22Rv1 (cell line): ENCODE data around the gene PGM5.

Experiments used
- ZFX ChIP-seq: fragments of 450-650 bp; IDR thresholded peaks from 2 replicates; pipeline ENCODE4 v1.6.1; 2017; ENCODE audit warnings: antibody characterized with exemption, borderline replicate concordance
- TF ChIP-seq, protein P1 (sequence below): fragments of 450-650 bp; IDR thresholded peaks from 2 replicates; pipeline ENCODE4 v1.5.1; 2017; ENCODE audit warnings: mild to moderate bottlenecking

DNA sequence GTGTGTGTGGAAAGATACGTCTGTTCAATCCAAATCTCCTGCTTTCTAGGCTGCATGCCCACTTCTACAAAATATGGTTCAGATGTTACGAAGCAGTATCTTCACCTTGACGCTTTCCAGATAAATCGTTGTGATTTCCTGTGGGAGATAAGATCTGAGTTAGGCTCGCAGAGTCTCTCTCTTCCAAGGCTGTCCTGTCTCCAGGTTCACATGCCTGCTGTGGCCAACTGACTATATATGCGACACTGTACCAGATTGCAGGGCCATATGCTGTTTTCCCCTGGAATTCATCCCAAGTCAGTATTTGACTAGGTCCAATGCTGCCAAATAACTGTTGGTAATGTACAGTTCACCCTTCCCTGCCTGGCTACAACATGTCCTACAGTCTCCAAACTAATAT is 136.4 kb downstream of the PGM5 start:
- TF ChIP-seq, protein P1, sequence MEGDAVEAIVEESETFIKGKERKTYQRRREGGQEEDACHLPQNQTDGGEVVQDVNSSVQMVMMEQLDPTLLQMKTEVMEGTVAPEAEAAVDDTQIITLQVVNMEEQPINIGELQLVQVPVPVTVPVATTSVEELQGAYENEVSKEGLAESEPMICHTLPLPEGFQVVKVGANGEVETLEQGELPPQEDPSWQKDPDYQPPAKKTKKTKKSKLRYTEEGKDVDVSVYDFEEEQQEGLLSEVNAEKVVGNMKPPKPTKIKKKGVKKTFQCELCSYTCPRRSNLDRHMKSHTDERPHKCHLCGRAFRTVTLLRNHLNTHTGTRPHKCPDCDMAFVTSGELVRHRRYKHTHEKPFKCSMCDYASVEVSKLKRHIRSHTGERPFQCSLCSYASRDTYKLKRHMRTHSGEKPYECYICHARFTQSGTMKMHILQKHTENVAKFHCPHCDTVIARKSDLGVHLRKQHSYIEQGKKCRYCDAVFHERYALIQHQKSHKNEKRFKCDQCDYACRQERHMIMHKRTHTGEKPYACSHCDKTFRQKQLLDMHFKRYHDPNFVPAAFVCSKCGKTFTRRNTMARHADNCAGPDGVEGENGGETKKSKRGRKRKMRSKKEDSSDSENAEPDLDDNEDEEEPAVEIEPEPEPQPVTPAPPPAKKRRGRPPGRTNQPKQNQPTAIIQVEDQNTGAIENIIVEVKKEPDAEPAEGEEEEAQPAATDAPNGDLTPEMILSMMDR = no peak
- TF ChIP-seq ZFX = no peak
